Ishikawa (cell line): ENCODE data around the gene AP1M2.

ENCODE experiments used
- CEBPB ChIP-seq: IDR thresholded peaks from 2 replicates; pipeline ENCODE4 v1.6.1; 2012
- CREB1 ChIP-seq: IDR thresholded peaks from 2 replicates; pipeline ENCODE4 v1.6.1; 2012; ENCODE audit warnings: low read depth
- EGR1 ChIP-seq: IDR thresholded peaks from 2 replicates; pipeline ENCODE4 v1.6.1; 2012
- EP300 ChIP-seq: IDR thresholded peaks from 2 replicates; pipeline ENCODE4 v1.6.1; 2012; ENCODE audit warnings: borderline replicate concordance
- FOXM1 ChIP-seq: IDR thresholded peaks from 2 replicates; pipeline ENCODE4 v1.6.1; 2012; ENCODE audit warnings: low read depth, borderline replicate concordance
- NFIC ChIP-seq: IDR thresholded peaks from 2 replicates; pipeline ENCODE4 v1.6.1; 2012
- RAD21 ChIP-seq: IDR thresholded peaks from 2 replicates; pipeline ENCODE4 v1.6.1; 2012; ENCODE audit warnings: low read depth
- TAF1 ChIP-seq: IDR thresholded peaks from 2 replicates; pipeline ENCODE4 v1.6.1; 2012; ENCODE audit warnings: low read depth, mild to moderate bottlenecking
- TCF12 ChIP-seq: IDR thresholded peaks from 2 replicates; pipeline ENCODE4 v1.6.1; 2012; ENCODE audit warnings: low read depth
- TEAD4 ChIP-seq: IDR thresholded peaks from 2 replicates; pipeline ENCODE4 v1.6.1; 2012
- YY1 ChIP-seq: IDR thresholded peaks from 2 replicates; pipeline ENCODE4 v1.6.1; 2012; ENCODE audit warnings: low read depth
- ZBTB7A ChIP-seq: IDR thresholded peaks from 2 replicates; pipeline ENCODE4 v1.6.1; 2012; ENCODE audit warnings: low read depth
- TF ChIP-seq, protein P1 (sequence below): IDR thresholded peaks from 2 replicates; pipeline ENCODE4 v1.6.1; 2012
- TF ChIP-seq, protein P2 (sequence below): IDR thresholded peaks from 2 replicates; pipeline ENCODE4 v1.6.1; 2012; ENCODE audit warnings: low read depth, mild to moderate bottlenecking
- TF ChIP-seq, protein P3 (sequence below): IDR thresholded peaks from 2 replicates; pipeline ENCODE4 v1.6.1; 2012

Gene AP1M2

DNA sequence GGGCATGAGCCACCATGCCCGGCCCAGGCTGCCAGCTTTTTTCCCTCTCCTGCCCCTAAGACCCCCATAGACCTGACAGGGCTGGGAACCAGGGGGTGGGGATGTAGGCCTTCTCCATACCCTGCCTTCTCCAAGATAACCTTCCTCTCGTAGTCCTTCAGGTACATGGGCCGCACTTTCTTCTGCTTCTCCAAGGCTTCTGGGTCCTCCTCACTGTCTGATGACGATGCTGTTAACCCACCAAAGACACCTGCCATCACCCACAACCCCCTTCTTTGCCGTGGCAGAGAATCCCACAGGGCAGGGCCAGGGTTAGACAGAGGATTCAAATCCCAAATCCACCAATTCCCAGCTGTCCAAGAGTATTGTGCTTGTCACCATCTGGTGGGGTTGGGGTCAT lies 24.5 kb downstream of the AP1M2 start:
- TF ChIP-seq, protein P1, sequence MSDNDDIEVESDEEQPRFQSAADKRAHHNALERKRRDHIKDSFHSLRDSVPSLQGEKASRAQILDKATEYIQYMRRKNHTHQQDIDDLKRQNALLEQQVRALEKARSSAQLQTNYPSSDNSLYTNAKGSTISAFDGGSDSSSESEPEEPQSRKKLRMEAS: no peak
- TF ChIP-seq, protein P2, sequence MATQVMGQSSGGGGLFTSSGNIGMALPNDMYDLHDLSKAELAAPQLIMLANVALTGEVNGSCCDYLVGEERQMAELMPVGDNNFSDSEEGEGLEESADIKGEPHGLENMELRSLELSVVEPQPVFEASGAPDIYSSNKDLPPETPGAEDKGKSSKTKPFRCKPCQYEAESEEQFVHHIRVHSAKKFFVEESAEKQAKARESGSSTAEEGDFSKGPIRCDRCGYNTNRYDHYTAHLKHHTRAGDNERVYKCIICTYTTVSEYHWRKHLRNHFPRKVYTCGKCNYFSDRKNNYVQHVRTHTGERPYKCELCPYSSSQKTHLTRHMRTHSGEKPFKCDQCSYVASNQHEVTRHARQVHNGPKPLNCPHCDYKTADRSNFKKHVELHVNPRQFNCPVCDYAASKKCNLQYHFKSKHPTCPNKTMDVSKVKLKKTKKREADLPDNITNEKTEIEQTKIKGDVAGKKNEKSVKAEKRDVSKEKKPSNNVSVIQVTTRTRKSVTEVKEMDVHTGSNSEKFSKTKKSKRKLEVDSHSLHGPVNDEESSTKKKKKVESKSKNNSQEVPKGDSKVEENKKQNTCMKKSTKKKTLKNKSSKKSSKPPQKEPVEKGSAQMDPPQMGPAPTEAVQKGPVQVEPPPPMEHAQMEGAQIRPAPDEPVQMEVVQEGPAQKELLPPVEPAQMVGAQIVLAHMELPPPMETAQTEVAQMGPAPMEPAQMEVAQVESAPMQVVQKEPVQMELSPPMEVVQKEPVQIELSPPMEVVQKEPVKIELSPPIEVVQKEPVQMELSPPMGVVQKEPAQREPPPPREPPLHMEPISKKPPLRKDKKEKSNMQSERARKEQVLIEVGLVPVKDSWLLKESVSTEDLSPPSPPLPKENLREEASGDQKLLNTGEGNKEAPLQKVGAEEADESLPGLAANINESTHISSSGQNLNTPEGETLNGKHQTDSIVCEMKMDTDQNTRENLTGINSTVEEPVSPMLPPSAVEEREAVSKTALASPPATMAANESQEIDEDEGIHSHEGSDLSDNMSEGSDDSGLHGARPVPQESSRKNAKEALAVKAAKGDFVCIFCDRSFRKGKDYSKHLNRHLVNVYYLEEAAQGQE: no peak

DNA sequence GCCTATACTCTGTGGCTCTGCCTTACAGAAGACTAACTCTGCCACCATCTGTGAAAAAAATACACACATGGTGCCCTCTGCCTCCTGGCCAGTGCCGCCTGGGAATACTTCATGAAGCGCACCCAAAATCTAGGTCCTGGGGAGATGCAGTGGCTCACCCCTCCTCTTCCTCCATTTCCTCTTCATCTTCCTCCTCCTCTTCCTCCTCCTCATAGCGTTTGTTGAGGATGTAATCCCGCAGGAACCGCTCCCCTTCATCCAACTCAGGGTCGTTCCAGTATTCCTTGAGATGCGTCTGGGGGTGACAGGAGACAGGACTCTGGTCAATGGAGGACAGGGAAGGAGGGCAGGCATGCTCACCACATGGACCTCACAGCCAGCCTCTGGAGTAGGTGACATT lies 27.0 kb downstream of the AP1M2 start:
- TF ChIP-seq TEAD4 (no peak), NFIC (no peak), CEBPB (no peak), CREB1 (no peak)

DNA sequence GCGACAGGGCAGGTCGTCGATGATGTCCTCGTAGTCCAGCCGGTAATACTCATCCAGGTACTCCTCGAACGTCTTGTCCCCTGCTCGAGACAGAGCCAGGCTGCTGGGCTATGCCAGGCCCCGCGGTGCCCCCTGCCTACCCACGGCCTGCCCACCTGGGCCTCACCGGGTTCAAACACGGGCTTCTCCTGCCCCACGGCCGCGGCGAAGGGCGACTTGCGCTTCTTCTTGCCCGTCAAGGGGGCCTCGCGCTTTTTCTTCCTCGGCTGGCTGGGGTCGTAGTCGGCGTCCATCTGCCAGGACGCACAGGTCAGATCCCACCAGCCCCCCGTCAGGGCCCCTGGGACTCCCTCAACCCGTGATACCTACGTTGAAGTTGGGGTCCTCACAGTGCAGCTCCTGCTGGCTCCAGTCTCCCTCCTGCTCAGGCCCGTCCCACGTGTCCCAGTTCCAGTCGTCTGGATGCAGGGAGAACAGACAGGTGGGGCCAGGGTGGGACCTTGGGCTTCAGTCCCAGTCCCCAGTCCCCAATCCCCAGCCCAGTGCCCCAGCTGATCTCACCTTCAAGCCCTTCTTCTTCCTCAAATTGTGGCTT lies 29.4 kb downstream of the AP1M2 start:
- TF ChIP-seq CREB1: no peak
- TF ChIP-seq TEAD4: no peak
- no peak for TF ChIP-seq EP300
- TF ChIP-seq FOXM1: no peak
- no peak for TF ChIP-seq EGR1
- TF ChIP-seq, protein P2: no peak
- TF ChIP-seq CEBPB: no peak
- no peak for TF ChIP-seq ZBTB7A
- TF ChIP-seq, protein P3, sequence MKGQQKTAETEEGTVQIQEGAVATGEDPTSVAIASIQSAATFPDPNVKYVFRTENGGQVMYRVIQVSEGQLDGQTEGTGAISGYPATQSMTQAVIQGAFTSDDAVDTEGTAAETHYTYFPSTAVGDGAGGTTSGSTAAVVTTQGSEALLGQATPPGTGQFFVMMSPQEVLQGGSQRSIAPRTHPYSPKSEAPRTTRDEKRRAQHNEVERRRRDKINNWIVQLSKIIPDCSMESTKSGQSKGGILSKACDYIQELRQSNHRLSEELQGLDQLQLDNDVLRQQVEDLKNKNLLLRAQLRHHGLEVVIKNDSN: no peak
- no peak for TF ChIP-seq TCF12
- no peak for TF ChIP-seq RAD21
- no peak for TF ChIP-seq TAF1
- TF ChIP-seq YY1: no peak

DNA sequence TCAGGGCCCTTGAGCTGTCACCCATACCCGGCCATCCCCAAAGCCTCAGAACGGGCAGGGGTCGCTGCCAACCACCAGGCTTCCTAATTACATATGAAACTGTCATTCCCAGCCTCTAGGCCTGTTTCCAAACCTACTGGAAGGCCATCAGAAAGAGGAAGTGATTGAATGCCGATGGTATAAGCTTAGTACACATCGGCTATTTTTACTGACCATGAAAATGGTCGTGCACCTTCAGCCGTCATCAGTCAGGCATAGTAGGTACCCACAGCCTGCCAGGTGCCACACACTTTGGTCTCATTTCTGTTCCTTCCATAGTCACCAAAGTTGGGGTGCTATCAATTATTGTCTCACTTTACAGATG lies 31.5 kb downstream of the AP1M2 start:
- no peak for TF ChIP-seq TCF12
- TF ChIP-seq, protein P2: no peak
- no peak for TF ChIP-seq TAF1
- TF ChIP-seq, protein P3: no peak
- no peak for TF ChIP-seq RAD21
- TF ChIP-seq, protein P1: no peak
- no peak for TF ChIP-seq CREB1
- no peak for TF ChIP-seq TEAD4
- TF ChIP-seq FOXM1: no peak
- TF ChIP-seq ZBTB7A: no peak
- TF ChIP-seq EGR1: no peak
- TF ChIP-seq EP300: no peak
- no peak for TF ChIP-seq CEBPB
- no peak for TF ChIP-seq YY1

DNA sequence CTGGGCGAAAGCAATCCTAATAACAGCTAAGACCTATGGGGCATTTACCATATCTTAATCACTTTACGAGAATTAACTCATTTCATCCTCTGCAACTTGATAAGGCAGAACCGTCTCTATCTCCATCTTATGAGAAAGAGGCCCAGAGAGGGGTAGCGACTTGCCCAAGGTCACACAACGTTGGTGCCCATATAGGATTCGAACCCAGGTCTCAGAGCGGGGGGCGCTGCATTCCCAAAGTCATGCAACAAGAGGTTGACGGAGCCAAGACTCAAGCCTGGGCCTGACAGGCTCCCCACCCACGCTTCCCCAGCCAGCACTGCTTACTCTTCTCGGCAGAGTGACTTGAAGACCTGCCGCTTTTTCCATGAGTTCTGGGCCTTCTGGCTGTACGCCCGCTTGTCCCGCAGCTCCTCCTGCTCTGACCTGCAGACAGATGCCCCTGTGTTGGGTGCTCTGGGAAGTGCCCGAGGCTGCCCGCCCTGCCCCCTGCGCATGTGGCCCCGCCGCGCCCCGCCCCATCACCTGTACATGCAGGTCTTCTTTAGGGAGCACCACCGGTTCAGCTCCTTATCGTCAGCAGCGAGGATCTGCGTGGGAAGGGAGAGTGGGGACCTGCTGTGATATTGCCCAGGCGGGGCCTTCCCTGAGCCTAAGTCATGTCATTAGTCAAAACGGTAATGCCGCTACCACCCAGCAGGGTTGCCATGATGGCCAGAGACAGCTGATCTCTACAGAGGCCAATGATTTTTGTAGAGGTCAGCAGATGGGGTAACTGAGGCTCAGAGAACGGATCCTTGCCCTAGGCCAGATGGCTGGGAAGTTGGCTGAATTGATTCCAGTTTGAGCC lies 32.1 kb downstream of the AP1M2 start:
- TF ChIP-seq ZBTB7A (no peak), TAF1 (no peak), TEAD4 (no peak), CREB1 (no peak), CEBPB (no peak), EP300 (no peak), TCF12 (no peak), RAD21 (no peak), NFIC (no peak), YY1 (no peak), EGR1 (no peak), FOXM1 (no peak)
- TF ChIP-seq, protein P3: no peak
- TF ChIP-seq, protein P1: no peak
- TF ChIP-seq, protein P2: no peak
